ENCODE measurements around the gene MGST3. TPM values are rescaled to one million over a fixed set of nuclear protein-coding genes. Genes with fewer than 3 reads are reported as not detected.

MGST3 gene
- total and polyA plus RNA-seq, 2 of the 13 experiments (the other 11 are each of a cell fraction or from before 2014, with no cell fraction given), result 59.7 to 61.2 TPM

DNA sequence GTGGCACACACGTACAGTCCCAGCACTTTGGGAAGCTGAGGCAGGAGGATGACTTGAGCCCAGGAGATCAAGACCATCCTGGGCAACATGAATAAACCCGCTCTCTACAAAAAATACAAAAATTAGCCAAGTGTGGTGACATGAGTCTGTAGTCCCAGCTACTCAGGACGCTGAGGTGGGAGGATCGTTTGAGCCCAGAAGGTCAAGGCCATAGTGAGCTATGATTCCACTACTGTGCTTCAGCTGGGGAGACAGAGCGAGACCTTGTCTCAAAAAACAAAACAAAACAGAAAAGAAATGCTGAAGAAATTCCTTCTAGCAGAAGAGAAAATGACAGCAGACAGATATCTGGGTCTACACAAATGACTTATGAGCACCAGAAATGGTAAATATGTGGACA lies 57.0 kb downstream of the MGST3 start (continued):
- no peak for TF ChIP-seq RFXAP (CRISPR knock-in tag; IDR thresholded peaks at IDR 0.05; ENCODE audit: borderline replicate concordance)
- TF ChIP-seq PAF1 (CRISPR knock-in tag; IDR thresholded peaks at IDR 0.05), result no peak
- TF ChIP-seq SALL1 (CRISPR knock-in tag; IDR thresholded peaks at IDR 0.05), result 0 out of 2 replicates have a peak, but pooled peaks have one; percentile 19
- no peak for TF ChIP-seq NFATC3 (CRISPR knock-in tag; IDR thresholded peaks at IDR 0.05)
- TF ChIP-seq RXRA (CRISPR knock-in tag; IDR thresholded peaks at IDR 0.05), result peak; percentile 15; the same call in 1 of the 2 replicates
- TF ChIP-seq ZNF180 (CRISPR knock-in tag; IDR thresholded peaks at IDR 0.05; ENCODE audit: borderline replicate concordance, low read depth), result no peak
- no peak for TF ChIP-seq GTF3A (CRISPR knock-in tag; conservative IDR thresholded peaks at IDR 0.05)
- TF ChIP-seq SSRP1 (CRISPR knock-in tag; IDR thresholded peaks at IDR 0.05), result no peak
- TF ChIP-seq, protein P1, sequence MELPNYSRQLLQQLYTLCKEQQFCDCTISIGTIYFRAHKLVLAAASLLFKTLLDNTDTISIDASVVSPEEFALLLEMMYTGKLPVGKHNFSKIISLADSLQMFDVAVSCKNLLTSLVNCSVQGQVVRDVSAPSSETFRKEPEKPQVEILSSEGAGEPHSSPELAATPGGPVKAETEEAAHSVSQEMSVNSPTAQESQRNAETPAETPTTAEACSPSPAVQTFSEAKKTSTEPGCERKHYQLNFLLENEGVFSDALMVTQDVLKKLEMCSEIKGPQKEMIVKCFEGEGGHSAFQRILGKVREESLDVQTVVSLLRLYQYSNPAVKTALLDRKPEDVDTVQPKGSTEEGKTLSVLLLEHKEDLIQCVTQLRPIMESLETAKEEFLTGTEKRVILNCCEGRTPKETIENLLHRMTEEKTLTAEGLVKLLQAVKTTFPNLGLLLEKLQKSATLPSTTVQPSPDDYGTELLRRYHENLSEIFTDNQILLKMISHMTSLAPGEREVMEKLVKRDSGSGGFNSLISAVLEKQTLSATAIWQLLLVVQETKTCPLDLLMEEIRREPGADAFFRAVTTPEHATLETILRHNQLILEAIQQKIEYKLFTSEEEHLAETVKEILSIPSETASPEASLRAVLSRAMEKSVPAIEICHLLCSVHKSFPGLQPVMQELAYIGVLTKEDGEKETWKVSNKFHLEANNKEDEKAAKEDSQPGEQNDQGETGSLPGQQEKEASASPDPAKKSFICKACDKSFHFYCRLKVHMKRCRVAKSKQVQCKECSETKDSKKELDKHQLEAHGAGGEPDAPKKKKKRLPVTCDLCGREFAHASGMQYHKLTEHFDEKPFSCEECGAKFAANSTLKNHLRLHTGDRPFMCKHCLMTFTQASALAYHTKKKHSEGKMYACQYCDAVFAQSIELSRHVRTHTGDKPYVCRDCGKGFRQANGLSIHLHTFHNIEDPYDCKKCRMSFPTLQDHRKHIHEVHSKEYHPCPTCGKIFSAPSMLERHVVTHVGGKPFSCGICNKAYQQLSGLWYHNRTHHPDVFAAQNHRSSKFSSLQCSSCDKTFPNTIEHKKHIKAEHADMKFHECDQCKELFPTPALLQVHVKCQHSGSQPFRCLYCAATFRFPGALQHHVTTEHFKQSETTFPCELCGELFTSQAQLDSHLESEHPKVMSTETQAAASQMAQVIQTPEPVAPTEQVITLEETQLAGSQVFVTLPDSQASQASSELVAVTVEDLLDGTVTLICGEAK (IDR thresholded peaks at IDR 0.05), result no peak
- TF ChIP-seq, protein P1 (CRISPR knock-in tag; IDR thresholded peaks at IDR 0.05), result no peak
- no peak for TF ChIP-seq MEIS2 (CRISPR knock-in tag; IDR thresholded peaks at IDR 0.05)
- no peak for TF ChIP-seq MXI1 (IDR thresholded peaks at IDR 0.05; ENCODE audit: borderline replicate concordance, low read depth, low read length)
- no peak for TF ChIP-seq MIER2 (CRISPR knock-in tag; IDR thresholded peaks at IDR 0.05)
- no peak for TF ChIP-seq RBFOX2 (IDR thresholded peaks at IDR 0.05; ENCODE audit: low read depth, low read length)
- TF ChIP-seq, protein P2, sequence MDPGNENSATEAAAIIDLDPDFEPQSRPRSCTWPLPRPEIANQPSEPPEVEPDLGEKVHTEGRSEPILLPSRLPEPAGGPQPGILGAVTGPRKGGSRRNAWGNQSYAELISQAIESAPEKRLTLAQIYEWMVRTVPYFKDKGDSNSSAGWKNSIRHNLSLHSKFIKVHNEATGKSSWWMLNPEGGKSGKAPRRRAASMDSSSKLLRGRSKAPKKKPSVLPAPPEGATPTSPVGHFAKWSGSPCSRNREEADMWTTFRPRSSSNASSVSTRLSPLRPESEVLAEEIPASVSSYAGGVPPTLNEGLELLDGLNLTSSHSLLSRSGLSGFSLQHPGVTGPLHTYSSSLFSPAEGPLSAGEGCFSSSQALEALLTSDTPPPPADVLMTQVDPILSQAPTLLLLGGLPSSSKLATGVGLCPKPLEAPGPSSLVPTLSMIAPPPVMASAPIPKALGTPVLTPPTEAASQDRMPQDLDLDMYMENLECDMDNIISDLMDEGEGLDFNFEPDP (CRISPR knock-in tag; conservative IDR thresholded peaks at IDR 0.05), result no peak
- TF ChIP-seq, protein P3, sequence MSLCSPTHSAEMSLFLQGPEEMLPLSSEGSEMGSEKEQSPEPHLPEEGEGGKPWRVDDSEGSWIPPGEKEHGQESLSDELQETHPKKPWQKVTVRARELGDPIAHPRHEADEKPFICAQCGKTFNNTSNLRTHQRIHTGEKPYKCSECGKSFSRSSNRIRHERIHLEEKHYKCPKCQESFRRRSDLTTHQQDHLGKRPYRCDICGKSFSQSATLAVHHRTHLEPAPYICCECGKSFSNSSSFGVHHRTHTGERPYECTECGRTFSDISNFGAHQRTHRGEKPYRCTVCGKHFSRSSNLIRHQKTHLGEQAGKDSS (CRISPR knock-in tag; IDR thresholded peaks at IDR 0.05; ENCODE audit: borderline replicate concordance, low read depth), result no peak
- TF ChIP-seq ZNF605 (CRISPR knock-in tag; IDR thresholded peaks at IDR 0.05), result no peak
- TF ChIP-seq, protein P4, sequence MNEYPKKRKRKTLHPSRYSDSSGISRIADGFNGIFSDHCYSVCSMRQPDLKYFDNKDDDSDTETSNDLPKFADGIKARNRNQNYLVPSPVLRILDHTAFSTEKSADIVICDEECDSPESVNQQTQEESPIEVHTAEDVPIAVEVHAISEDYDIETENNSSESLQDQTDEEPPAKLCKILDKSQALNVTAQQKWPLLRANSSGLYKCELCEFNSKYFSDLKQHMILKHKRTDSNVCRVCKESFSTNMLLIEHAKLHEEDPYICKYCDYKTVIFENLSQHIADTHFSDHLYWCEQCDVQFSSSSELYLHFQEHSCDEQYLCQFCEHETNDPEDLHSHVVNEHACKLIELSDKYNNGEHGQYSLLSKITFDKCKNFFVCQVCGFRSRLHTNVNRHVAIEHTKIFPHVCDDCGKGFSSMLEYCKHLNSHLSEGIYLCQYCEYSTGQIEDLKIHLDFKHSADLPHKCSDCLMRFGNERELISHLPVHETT (CRISPR knock-in tag; conservative IDR thresholded peaks at IDR 0.05), result no peak
- TF ChIP-seq NR2F6 (IDR thresholded peaks at IDR 0.05), result peak; percentile 62
- TF ChIP-seq NR2F6 (CRISPR knock-in tag; IDR thresholded peaks at IDR 0.05), result peak; percentile 62; the same call in 1 of the 2 replicates
- TF ChIP-seq MXD4 (CRISPR knock-in tag; IDR thresholded peaks at IDR 0.05), result no peak
